Activated CD4-positive, alpha-beta memory T cell treated with anti-CD3 and anti-CD28 coated beads for 36 hours (primary cell): Measurements from ENCODE around the gene TTC28. TPM values are rescaled to one million over a fixed set of nuclear protein-coding genes. Genes with fewer than 3 reads are reported as not detected.

Experiments used
- CTCF ChIA-PET: fragments of 350-600 bp; sonication (Branson Sonifier 250); formaldehyde crosslinking; loops from one replicate; lab custom pipeline; 2021; ENCODE audit warnings: antibody characterized with exemption, inconsistent platforms; lab: Charles Lee
- POLR2A ChIA-PET: fragments of 350-600 bp; sonication (Branson Sonifier 250); formaldehyde crosslinking; loops from one replicate; lab custom pipeline; 2021; ENCODE audit warnings: antibody characterized with exemption; lab: Charles Lee
- DNase-seq: peaks from one replicate; pipeline ENCODE4 v3.0.0-alpha.2; 2020
- H3K27ac Mint-ChIP-seq: one replicate; pipeline ENCODE4 v1.8.0; 2021; ENCODE audit warnings: mixed read lengths
- H3K27me3 Mint-ChIP-seq: one replicate; pipeline ENCODE4 v1.8.0; 2021; ENCODE audit warnings: mixed read lengths
- H3K36me3 Mint-ChIP-seq: one replicate; pipeline ENCODE4 v1.8.0; 2021; ENCODE audit warnings: mixed read lengths
- H3K4me1 Mint-ChIP-seq: one replicate; pipeline ENCODE4 v1.8.0; 2021; ENCODE audit warnings: low read depth, mixed read lengths
- H3K4me3 Mint-ChIP-seq: one replicate; pipeline ENCODE4 v1.8.0; 2021; ENCODE audit warnings: mild to moderate bottlenecking, mixed read lengths
- H3K9me3 Mint-ChIP-seq: one replicate; pipeline ENCODE4 v1.8.0; 2021; ENCODE audit warnings: mixed read lengths
- intact Hi-C: fragments of 100-400 bp; cut with micrococcal nuclease; formaldehyde crosslinking; loops from one replicate; pipeline ENCODE4 v1.15.1; 2023
- total RNA-seq, 2 experiments: library from RNA; stranded (reverse); gene quantifications; one replicate each; pipeline ENCODE4 v1.2.3, GENCODE V29; 2021

TTC28 gene
- total RNA-seq, 2 experiments from 2014 or later = 0.59 to 0.80 TPM

GRCh38 chr22:28237783-28238182, 441.9 kb downstream of the TTC28 start:
- H3K27me3 Mint-ChIP-seq = peaks cover 4% of the 10 kb centered on the region
- H3K4me1 Mint-ChIP-seq = no peaks in the 10 kb centered on the region

GRCh38 chr22:28237112-28237511, 442.5 kb downstream of the TTC28 start:
- no peak overlapping the region for H3K4me3 Mint-ChIP-seq

More at GRCh38 chr22:28237783-28238182, 441.9 kb downstream of the TTC28 start:
- Mint-ChIP-seq H3K4me3 (no peak overlapping the region), H3K9me3 (no peaks in the 10 kb centered on the region), H3K36me3 (no peaks in the 10 kb centered on the region), H3K27ac (no peak overlapping the region)
- ChIA-PET CTCF (no interaction called here), POLR2A (no interaction called here)
- DNase-seq = no peak
- intact Hi-C loops = no loop called here

GRCh38 chr22:28232204-28232603, 447.4 kb downstream of the TTC28 start:
- Mint-ChIP-seq H3K9me3 (no peaks in the 10 kb centered on the region), H3K36me3 (no peaks in the 10 kb centered on the region), H3K27me3 (no peaks in the 10 kb centered on the region), H3K4me3 (no peak overlapping the region), H3K4me1 (no peaks in the 10 kb centered on the region), H3K27ac (no peak overlapping the region)
- intact Hi-C loops = no loop called here
- DNase-seq = no peak
- ChIA-PET POLR2A (no interaction called here), CTCF (no interaction called here)

More at GRCh38 chr22:28237112-28237511, 442.5 kb downstream of the TTC28 start:
- ChIA-PET CTCF (no interaction called here), POLR2A (no interaction called here)
- no peaks in the 10 kb centered on the region for H3K36me3 Mint-ChIP-seq
- intact Hi-C loops = no loop called here
- peaks cover 3% of the 10 kb centered on the region for H3K27me3 Mint-ChIP-seq
- H3K4me1 Mint-ChIP-seq = no peaks in the 10 kb centered on the region
- no peak for DNase-seq
- H3K27ac Mint-ChIP-seq = no peak overlapping the region
- H3K9me3 Mint-ChIP-seq = no peaks in the 10 kb centered on the region

DNA sequence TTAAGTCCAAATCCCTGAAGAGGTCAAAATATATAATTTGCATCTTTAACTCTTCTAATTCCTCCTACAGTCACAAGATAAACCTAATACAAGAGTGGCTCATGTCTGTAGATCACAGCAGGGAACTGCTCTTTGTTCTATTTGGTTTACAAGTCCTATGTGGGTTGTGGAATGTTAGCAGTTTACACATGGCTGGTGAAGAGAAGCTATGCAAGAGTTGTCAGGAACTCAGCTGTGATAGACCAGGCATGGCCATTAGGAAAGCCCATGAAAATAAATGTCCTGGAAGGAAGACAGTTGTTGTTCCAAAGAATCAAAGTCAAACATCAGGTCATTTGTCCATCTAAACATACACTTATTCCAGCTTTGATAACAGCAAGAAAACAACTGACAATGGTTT, 448.2 kb downstream of the TTC28 start:
- intact Hi-C loops = no loop called here
- POLR2A ChIA-PET = no interaction called here
- H3K4me1 Mint-ChIP-seq = no peaks in the 10 kb centered on the region
- H3K27me3 Mint-ChIP-seq = no peaks in the 10 kb centered on the region
- CTCF ChIA-PET = no interaction called here
- H3K36me3 Mint-ChIP-seq = no peaks in the 10 kb centered on the region
- no peak overlapping the region for H3K4me3 Mint-ChIP-seq
- H3K9me3 Mint-ChIP-seq = no peaks in the 10 kb centered on the region
- no peak overlapping the region for H3K27ac Mint-ChIP-seq
- no peak for DNase-seq

DNA sequence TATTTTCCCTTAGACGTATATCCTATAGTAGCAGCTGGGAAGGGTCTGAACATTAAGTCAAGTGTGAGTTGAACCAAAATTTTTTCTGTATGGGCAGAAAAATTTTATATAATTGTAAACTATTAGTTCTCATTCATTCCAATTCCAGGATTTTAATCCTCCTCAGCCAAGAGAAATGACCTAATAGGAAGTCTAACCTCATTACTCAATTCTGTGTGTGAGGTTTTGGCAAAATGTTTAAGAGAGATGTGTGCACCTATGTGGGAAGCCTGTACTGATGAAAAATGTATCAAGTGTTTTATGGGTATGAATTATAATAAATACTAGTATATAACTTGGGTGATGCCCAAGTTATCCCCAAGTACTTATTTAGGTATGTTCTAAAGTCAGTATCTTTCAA, 449.0 kb downstream of the TTC28 start:
- DNase-seq = no peak
- Mint-ChIP-seq H3K27me3 (no peaks in the 10 kb centered on the region), H3K36me3 (no peaks in the 10 kb centered on the region), H3K27ac (no peak overlapping the region), H3K4me1 (no peaks in the 10 kb centered on the region), H3K9me3 (no peaks in the 10 kb centered on the region), H3K4me3 (no peak overlapping the region)
- ChIA-PET POLR2A (no interaction called here), CTCF (no interaction called here)
- intact Hi-C loops = no loop called here

DNA sequence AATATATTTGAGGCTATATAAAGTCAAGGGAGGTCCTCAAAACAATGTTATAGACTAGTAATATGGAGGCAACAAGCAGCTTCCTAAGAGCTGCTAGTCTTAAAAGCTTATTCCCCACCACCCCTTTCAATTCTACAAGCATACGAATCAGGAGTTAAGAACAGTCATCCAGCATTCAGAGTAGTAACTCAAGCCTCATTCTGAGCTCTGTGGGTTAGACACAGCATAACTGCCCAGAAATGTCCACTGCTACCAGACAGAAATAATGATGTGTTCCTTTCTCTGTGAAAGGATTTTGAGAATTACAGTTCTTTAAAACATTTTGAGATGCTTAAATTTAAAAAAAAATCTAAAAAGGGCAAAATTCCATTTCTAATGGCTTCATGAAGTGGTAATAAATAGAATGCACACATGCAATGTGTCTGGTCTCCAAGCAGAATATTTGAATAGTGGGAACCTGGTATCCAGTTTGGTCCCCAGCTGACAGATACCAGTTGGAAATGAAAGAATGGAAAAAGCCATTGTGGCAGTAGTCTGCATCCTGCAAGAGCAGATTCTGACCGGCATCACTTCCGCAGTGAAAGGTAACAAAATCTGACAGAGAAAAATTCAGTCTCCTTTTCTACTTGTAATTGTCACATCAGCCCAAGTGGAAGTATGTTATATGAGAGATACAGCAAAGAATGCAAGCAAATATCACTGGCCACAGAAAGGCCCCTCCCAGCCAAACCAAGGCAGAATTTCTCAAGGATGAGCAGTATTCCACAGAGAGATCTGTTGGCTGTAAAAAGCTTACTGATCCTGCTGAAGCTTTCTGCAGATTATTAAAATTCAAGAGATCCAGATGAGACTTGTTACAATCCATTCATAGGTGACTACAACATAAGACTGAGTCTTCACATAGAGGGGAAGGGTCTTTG, 449.8 kb downstream of the TTC28 start:
- Mint-ChIP-seq H3K4me1 (no peaks in the 10 kb centered on the region), H3K27ac (no peak overlapping the region), H3K27me3 (peaks cover 3% of the 10 kb centered on the region), H3K36me3 (no peaks in the 10 kb centered on the region), H3K9me3 (no peaks in the 10 kb centered on the region), H3K4me3 (no peak overlapping the region)
- POLR2A ChIA-PET = no interaction called here
- no peak for DNase-seq
- intact Hi-C loops = no loop called here
- CTCF ChIA-PET = interaction anchor here (0.7 kb wide), 1 partner anchor 210 kb away, joined by 3 read pairs; no protein-coding TSS in a partner anchor

DNA sequence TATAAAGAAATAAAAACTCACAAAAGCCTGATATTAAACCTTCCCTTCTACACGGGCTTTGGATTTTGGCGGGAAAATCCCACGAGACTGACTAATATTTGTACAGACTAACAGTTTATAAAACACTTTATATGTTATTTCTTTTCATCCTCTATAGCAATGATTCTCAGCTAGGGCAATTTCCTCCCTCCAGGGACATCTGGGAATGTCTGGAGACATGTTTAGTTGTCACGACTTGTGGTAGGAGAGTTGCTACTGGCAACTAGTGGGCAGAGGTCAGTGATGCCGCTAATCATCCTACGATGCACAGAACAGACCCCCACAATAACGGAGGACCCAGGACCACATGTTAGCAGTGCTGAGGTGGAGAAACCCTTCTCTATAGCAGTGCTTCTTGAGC, 455.8 kb downstream of the TTC28 start:
- ChIA-PET POLR2A (no interaction called here), CTCF (no interaction called here)
- Mint-ChIP-seq H3K36me3 (no peaks in the 10 kb centered on the region), H3K27me3 (peaks cover 5% of the 10 kb centered on the region), H3K27ac (no peak overlapping the region), H3K9me3 (no peaks in the 10 kb centered on the region), H3K4me3 (no peak overlapping the region), H3K4me1 (no peaks in the 10 kb centered on the region)
- DNase-seq = no peak
- intact Hi-C loops = no loop called here

GRCh38 chr22:28222976-28223745, 456.5 kb downstream of the TTC28 start:
- POLR2A ChIA-PET = no interaction called here

GRCh38 chr22:28222571-28222970, 457.1 kb downstream of the TTC28 start:
- intact Hi-C loops = no loop called here
- H3K27ac Mint-ChIP-seq = no peak overlapping the region
- H3K27me3 Mint-ChIP-seq = peaks cover 7% of the 10 kb centered on the region
- no peaks in the 10 kb centered on the region for H3K9me3 Mint-ChIP-seq
- H3K4me1 Mint-ChIP-seq = no peaks in the 10 kb centered on the region
- H3K36me3 Mint-ChIP-seq = no peaks in the 10 kb centered on the region
- CTCF ChIA-PET = no interaction called here
- no peak overlapping the region for H3K4me3 Mint-ChIP-seq
- POLR2A ChIA-PET = no interaction called here
- DNase-seq = no peak

More at GRCh38 chr22:28222976-28223745, 456.5 kb downstream of the TTC28 start:
- no peaks in the 10 kb centered on the region for H3K36me3 Mint-ChIP-seq
- H3K4me1 Mint-ChIP-seq = no peaks in the 10 kb centered on the region
- intact Hi-C loops = no loop called here
- H3K27ac Mint-ChIP-seq = no peak overlapping the region
- DNase-seq = no peak
- H3K27me3 Mint-ChIP-seq = peaks cover 7% of the 10 kb centered on the region
- H3K4me3 Mint-ChIP-seq = no peak overlapping the region
- CTCF ChIA-PET = no interaction called here
- H3K9me3 Mint-ChIP-seq = no peaks in the 10 kb centered on the region

DNA sequence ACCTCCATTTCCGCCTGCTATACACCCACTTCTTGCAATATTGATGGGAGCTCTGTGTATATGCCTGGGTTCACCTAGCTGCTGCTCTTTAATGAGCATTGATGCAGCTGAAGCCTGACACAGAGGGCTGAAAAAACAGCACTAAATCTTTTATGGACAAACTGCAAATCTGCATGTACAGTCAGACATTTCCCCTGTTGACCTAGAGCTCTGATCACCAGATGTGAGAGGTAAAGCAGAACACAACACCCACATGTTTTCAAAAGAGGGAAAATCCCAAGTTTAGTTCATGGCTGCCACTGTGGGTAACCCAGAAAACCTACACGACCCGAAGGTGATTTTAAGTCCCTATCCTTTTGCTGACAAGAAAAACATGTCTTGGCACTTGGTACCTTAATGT, 457.6 kb downstream of the TTC28 start:
- Mint-ChIP-seq H3K27ac (no peak overlapping the region), H3K36me3 (no peaks in the 10 kb centered on the region), H3K4me3 (no peak overlapping the region), H3K27me3 (peaks cover 7% of the 10 kb centered on the region), H3K4me1 (no peaks in the 10 kb centered on the region), H3K9me3 (no peaks in the 10 kb centered on the region)
- DNase-seq = no peak
- intact Hi-C loops = no loop called here
- ChIA-PET POLR2A (no interaction called here), CTCF (no interaction called here)

DNA sequence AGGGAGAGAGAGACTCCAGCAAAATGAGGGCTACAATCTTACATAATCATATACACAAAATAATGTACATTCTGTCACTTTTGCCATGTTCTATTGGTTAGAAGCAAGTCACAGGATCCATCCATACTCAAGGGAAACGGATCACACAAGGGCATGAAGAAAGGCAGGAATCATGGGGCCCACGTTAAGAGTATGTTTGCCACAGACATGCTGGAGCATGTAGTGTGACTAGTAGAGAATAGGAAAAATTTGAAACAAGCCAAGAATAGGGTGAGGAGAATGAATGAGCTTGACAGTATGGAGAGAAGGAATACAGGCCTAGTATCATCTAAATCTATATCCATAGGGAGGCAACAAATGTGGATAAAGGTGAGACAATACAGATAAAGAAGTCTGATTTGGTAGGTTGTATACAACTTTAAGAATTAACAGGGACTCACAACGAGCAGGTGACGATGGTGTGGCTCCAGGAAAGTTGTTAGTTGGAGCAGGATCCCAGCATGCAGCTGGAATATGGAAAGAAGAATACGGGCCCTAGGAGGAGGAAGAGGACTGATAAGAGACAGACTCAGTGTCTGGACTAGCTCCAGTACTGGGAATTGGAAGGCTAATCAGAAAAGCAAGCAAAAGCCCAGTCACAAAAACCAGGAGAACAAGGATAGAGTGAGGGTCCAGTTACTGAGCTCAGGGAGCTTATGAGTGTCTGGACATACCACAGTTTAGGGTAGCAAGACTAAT, 458.8 kb downstream of the TTC28 start:
- ChIA-PET CTCF (interaction anchor here (0.6 kb wide), 1 partner anchor 199 kb away, joined by 3 read pairs; no protein-coding TSS in a partner anchor), POLR2A (no interaction called here)
- Mint-ChIP-seq H3K27me3 (peaks cover 7% of the 10 kb centered on the region), H3K9me3 (no peaks in the 10 kb centered on the region), H3K4me3 (no peak overlapping the region), H3K27ac (no peak overlapping the region), H3K36me3 (no peaks in the 10 kb centered on the region), H3K4me1 (no peaks in the 10 kb centered on the region)
- no peak for DNase-seq
- intact Hi-C loops = no loop called here

GRCh38 chr22:28217277-28217676, 462.4 kb downstream of the TTC28 start:
- ChIA-PET CTCF (no interaction called here), POLR2A (no interaction called here)
- H3K27ac Mint-ChIP-seq = no peak overlapping the region
- peaks cover 5% of the 10 kb centered on the region for H3K27me3 Mint-ChIP-seq
- H3K4me3 Mint-ChIP-seq = no peak overlapping the region
- no peaks in the 10 kb centered on the region for H3K4me1 Mint-ChIP-seq
- intact Hi-C loops = no loop called here
- H3K9me3 Mint-ChIP-seq = peaks cover 2% of the 10 kb centered on the region
- no peak for DNase-seq
- no peaks in the 10 kb centered on the region for H3K36me3 Mint-ChIP-seq
